A673 (cell line): ENCODE measurements around the gene EFL1.

Experiments used
- EZH2 ChIP-seq: fragments of 200-600 bp; sonication (generic); IDR thresholded peaks from 2 replicates; pipeline ENCODE4 v1.6.1; 2017; ENCODE audit warnings: borderline replicate concordance, low read depth, mild to moderate bottlenecking, mixed read lengths, antibody characterized with exemption, low read length; ENCODE audit not compliant: poor library complexity, severe bottlenecking
- TF ChIP-seq, protein P1 (sequence below): fragments of 300-800, 200-600 bp; sonication (generic); conservative IDR thresholded peaks from 2 replicates; pipeline ENCODE4 v1.5.1; 2017; ENCODE audit warnings: low read depth, mild to moderate bottlenecking, antibody characterized with exemption, low read length, moderate library complexity, mixed read lengths

DNA sequence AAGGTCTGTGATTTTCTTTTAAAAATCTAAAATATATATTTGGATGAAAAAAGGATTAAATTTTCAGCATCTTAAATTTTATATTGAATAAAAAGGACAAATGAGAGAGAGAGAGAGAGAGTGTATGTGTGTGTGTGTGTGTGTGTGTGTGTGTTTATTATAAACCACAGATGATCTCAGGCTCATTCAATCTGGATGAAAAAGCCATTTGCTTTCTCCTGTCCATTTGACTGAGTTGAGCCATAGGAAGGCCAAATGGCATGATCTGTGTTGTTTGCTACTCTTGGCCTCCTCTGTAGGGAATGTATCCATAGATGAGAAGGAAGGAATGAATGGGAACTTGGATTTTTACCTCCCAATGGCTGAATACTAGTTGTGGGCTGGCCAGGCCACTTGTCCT is 124.2 kb downstream of the EFL1 start:
- TF ChIP-seq, protein P1, sequence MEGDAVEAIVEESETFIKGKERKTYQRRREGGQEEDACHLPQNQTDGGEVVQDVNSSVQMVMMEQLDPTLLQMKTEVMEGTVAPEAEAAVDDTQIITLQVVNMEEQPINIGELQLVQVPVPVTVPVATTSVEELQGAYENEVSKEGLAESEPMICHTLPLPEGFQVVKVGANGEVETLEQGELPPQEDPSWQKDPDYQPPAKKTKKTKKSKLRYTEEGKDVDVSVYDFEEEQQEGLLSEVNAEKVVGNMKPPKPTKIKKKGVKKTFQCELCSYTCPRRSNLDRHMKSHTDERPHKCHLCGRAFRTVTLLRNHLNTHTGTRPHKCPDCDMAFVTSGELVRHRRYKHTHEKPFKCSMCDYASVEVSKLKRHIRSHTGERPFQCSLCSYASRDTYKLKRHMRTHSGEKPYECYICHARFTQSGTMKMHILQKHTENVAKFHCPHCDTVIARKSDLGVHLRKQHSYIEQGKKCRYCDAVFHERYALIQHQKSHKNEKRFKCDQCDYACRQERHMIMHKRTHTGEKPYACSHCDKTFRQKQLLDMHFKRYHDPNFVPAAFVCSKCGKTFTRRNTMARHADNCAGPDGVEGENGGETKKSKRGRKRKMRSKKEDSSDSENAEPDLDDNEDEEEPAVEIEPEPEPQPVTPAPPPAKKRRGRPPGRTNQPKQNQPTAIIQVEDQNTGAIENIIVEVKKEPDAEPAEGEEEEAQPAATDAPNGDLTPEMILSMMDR = no peak
- TF ChIP-seq EZH2 = no peak
